ENCODE data around the gene NHS.
"Not testable (repeated sequence)": the region's sequence is repeated elsewhere in the genome, so short reads cannot be mapped to it uniquely, and the experiment has no call there.

NHS gene

DNA sequence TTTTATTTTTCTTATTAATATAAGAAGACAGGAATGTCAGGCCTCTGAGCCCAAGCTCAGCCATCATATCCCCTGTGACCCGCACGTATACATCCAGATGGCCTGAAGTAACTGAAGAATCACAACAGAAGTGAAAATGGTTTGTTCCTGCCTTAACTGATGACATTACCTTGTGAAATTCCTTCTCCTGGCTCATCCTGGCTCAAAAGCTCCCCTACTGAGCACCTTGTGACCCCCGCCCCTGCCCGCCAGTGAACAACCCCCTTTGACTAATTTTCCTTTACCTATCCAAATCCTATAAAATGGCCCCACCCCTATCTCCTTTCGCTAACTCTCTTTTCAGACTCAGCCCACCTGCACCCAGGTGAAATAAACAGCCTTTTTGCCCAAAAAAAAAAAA, 71.3 kb downstream of the NHS start:
- 83% methylated on average over 5 of the region's 5 CpGs for WGBS
- not testable (repeated sequence) for H3K4ac ChIP-seq (ENCODE audit: low read depth in 1 of 2, low read length in 2 of 2); H3K4me1 ChIP-seq (ENCODE audit: control insufficient read depth, insufficient read depth, low read depth, low read length); H2BK12ac ChIP-seq (ENCODE audit: low read length in 2 of 2); H4K91ac ChIP-seq (ENCODE audit: low read length); H2BK5ac ChIP-seq (ENCODE audit: low read depth, low read length, poor library complexity, severe bottlenecking); H3K9ac ChIP-seq (ENCODE audit: low read length); H3K14ac ChIP-seq (ENCODE audit: low read length in 2 of 2); H3K9me3 ChIP-seq (ENCODE audit: control insufficient read depth, low read length); H3K79me1 ChIP-seq (replicated peaks; ENCODE audit: low read length, poor library complexity, severe bottlenecking); H3K36me3 ChIP-seq (ENCODE audit: control insufficient read depth in 1 of 2, insufficient read depth in 2 of 2, low read depth in 1 of 2, low read length in 2 of 2); H4K8ac ChIP-seq (ENCODE audit: low read length); H3K23ac ChIP-seq (ENCODE audit: low read length in 2 of 2); H3K4me3 ChIP-seq (ENCODE audit: insufficient read depth in 1 of 2, low read depth in 1 of 2, low read length in 2 of 2); H3K4me2 ChIP-seq (ENCODE audit: low read length, poor library complexity, severe bottlenecking); H2AK5ac ChIP-seq (ENCODE audit: low read length, severe bottlenecking); H2BK15ac ChIP-seq (ENCODE audit: low read depth, poor library complexity, severe bottlenecking); H3K27ac ChIP-seq (ENCODE audit: low read length, poor library complexity, severe bottlenecking); H2BK120ac ChIP-seq (ENCODE audit: low read depth, low read length); H2AFZ ChIP-seq (ENCODE audit: low read depth, low read length); DNase-seq; H3K27me3 ChIP-seq (ENCODE audit: control insufficient read depth in 1 of 2, insufficient read depth in 1 of 2, low read length in 2 of 2); H3K18ac ChIP-seq (ENCODE audit: low read depth in 1 of 2, low read length in 2 of 2)

DNA sequence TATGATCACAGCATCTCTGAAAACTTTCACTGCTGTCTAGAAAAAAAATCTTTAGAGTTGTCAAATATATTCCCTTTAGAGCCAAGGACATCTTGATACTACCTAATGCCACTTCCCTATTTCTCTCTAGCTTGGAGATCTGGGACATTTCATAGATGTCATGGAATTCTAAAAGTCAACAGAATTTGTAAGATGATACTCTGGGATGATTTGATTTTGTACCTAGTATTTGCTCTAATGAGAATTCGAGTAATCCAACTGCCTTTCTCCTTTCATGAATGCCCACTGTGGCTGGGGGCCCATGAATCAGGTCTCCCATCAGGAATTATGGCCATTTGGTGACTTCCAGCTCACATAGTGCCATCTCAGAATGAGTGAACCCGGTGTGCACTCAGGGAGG, 73.2 kb downstream of the NHS start:
- Histone ChIP-seq H3K27ac (ENCODE audit: low read length, poor library complexity, severe bottlenecking) (no peak overlapping the region), H3K36me3 (ENCODE audit: control insufficient read depth in 1 of 2, insufficient read depth in 2 of 2, low read depth in 1 of 2, low read length in 2 of 2) (no peaks in the 10 kb centered on the region), H3K27me3 (ENCODE audit: control insufficient read depth in 1 of 2, insufficient read depth in 1 of 2, low read length in 2 of 2) (no peaks in the 10 kb centered on the region), H2BK5ac (ENCODE audit: low read depth, low read length, poor library complexity, severe bottlenecking) (no peak overlapping the region), H3K9me3 (ENCODE audit: control insufficient read depth, low read length) (no peaks in the 10 kb centered on the region), H3K4me3 (ENCODE audit: insufficient read depth in 1 of 2, low read depth in 1 of 2, low read length in 2 of 2) (no peak overlapping the region), H2BK120ac (ENCODE audit: low read depth, low read length) (no peak overlapping the region), H4K91ac (ENCODE audit: low read length) (no peak overlapping the region), H3K4me1 (ENCODE audit: control insufficient read depth, insufficient read depth, low read depth, low read length) (no peaks in the 10 kb centered on the region), H3K14ac (ENCODE audit: low read length in 2 of 2) (no peak overlapping the region), H3K4ac (ENCODE audit: low read depth in 1 of 2, low read length in 2 of 2) (no peak overlapping the region), H3K9ac (ENCODE audit: low read length) (no peak overlapping the region), H2BK15ac (ENCODE audit: low read depth, poor library complexity, severe bottlenecking) (no peak overlapping the region), H3K4me2 (ENCODE audit: low read length, poor library complexity, severe bottlenecking) (no peak overlapping the region), H3K18ac (ENCODE audit: low read depth in 1 of 2, low read length in 2 of 2) (no peak overlapping the region), H3K79me1 (replicated peaks; ENCODE audit: low read length, poor library complexity, severe bottlenecking) (peaks cover 4% of the 10 kb centered on the region), H2BK12ac (ENCODE audit: low read length in 2 of 2) (no peak overlapping the region), H3K23ac (ENCODE audit: low read length in 2 of 2) (no peak overlapping the region), H2AK5ac (ENCODE audit: low read length, severe bottlenecking) (no peak overlapping the region), H2AFZ (ENCODE audit: low read depth, low read length) (no peak overlapping the region), H4K8ac (ENCODE audit: low read length) (no peak overlapping the region)
- 33% methylated on average over 1 of the region's 2 CpGs for WGBS
- no peak for DNase-seq

DNA sequence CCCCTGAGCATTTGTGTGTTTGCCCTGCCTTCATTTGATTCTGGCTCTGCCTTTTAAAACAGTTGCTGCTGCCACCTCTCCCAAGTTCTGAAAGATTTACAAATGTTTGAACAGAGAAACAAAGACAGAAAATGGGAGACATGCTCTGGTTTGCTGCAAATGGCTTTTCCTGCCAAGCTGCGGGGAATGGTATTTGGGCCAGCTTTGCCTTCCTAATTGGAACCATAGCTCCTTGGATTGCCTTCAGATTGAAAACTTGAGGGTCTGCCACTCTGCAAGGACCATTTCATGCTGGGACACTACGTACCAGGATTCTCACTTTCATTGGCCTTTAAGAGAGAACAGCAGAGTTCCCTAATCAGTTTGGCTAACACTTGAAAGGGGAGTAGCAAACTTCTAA, 74.9 kb downstream of the NHS start:
- Histone ChIP-seq H2BK12ac (ENCODE audit: low read length in 2 of 2) (no peak overlapping the region), H4K91ac (ENCODE audit: low read length) (no peak overlapping the region), H2BK120ac (ENCODE audit: low read depth, low read length) (no peak overlapping the region), H3K14ac (ENCODE audit: low read length in 2 of 2) (no peak overlapping the region), H4K8ac (ENCODE audit: low read length) (no peak overlapping the region), H2AFZ (ENCODE audit: low read depth, low read length) (no peak overlapping the region), H3K4me2 (ENCODE audit: low read length, poor library complexity, severe bottlenecking) (no peak overlapping the region), H3K36me3 (ENCODE audit: control insufficient read depth in 1 of 2, insufficient read depth in 2 of 2, low read depth in 1 of 2, low read length in 2 of 2) (no peaks in the 10 kb centered on the region), H3K4me1 (ENCODE audit: control insufficient read depth, insufficient read depth, low read depth, low read length) (no peaks in the 10 kb centered on the region), H3K18ac (ENCODE audit: low read depth in 1 of 2, low read length in 2 of 2) (no peak overlapping the region), H3K9ac (ENCODE audit: low read length) (no peak overlapping the region), H3K27me3 (ENCODE audit: control insufficient read depth in 1 of 2, insufficient read depth in 1 of 2, low read length in 2 of 2) (no peaks in the 10 kb centered on the region), H3K4ac (ENCODE audit: low read depth in 1 of 2, low read length in 2 of 2) (no peak overlapping the region), H3K4me3 (ENCODE audit: insufficient read depth in 1 of 2, low read depth in 1 of 2, low read length in 2 of 2) (no peak overlapping the region), H2BK5ac (ENCODE audit: low read depth, low read length, poor library complexity, severe bottlenecking) (no peak overlapping the region), H2AK5ac (ENCODE audit: low read length, severe bottlenecking) (no peak overlapping the region), H3K27ac (ENCODE audit: low read length, poor library complexity, severe bottlenecking) (no peak overlapping the region), H2BK15ac (ENCODE audit: low read depth, poor library complexity, severe bottlenecking) (no peak overlapping the region), H3K9me3 (ENCODE audit: control insufficient read depth, low read length) (no peaks in the 10 kb centered on the region), H3K23ac (ENCODE audit: low read length in 2 of 2) (no peak overlapping the region), H3K79me1 (replicated peaks; ENCODE audit: low read length, poor library complexity, severe bottlenecking) (peaks cover 4% of the 10 kb centered on the region)
- WGBS: 98% methylated on average over 2 of the region's 2 CpGs
- DNase-seq: no peak

DNA sequence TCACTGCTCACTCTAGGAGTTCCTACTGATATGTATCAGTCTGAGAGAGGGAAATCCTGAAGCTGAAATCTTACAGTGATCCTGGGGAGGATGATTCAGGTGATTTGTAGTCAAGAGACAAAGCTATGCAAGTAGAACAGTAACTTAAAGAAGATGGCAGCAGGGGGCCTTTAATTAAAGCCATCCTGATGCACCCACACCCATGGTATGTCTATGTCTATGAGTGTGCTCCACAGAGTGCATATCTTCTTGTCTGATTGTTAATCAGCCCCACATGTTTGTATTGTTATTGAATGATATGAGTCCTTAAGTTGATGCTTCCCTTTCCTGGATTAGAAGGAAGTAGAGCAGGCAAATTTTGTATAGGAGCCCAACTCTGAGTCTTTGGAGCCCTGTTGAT, 78.8 kb downstream of the NHS start:
- no peak overlapping the region for H4K8ac ChIP-seq (ENCODE audit: low read length)
- H4K91ac ChIP-seq (ENCODE audit: low read length): no peak overlapping the region
- no peak overlapping the region for H3K4me3 ChIP-seq (ENCODE audit: insufficient read depth in 1 of 2, low read depth in 1 of 2, low read length in 2 of 2)
- no peak overlapping the region for H3K9ac ChIP-seq (ENCODE audit: low read length)
- H3K79me1 ChIP-seq (replicated peaks; ENCODE audit: low read length, poor library complexity, severe bottlenecking): peaks cover 9% of the 10 kb centered on the region
- no peak overlapping the region for H3K23ac ChIP-seq (ENCODE audit: low read length in 2 of 2)
- no peak overlapping the region for H3K18ac ChIP-seq (ENCODE audit: low read depth in 1 of 2, low read length in 2 of 2)
- H2BK15ac ChIP-seq (ENCODE audit: low read depth, poor library complexity, severe bottlenecking): no peak overlapping the region
- H3K27ac ChIP-seq (ENCODE audit: low read length, poor library complexity, severe bottlenecking): no peak overlapping the region
- DNase-seq: no peak
- H3K4me2 ChIP-seq (ENCODE audit: low read length, poor library complexity, severe bottlenecking): no peak overlapping the region
- H2AFZ ChIP-seq (ENCODE audit: low read depth, low read length): no peak overlapping the region
- no peak overlapping the region for H3K14ac ChIP-seq (ENCODE audit: low read length in 2 of 2)
- no peak overlapping the region for H2AK5ac ChIP-seq (ENCODE audit: low read length, severe bottlenecking)
- H3K9me3 ChIP-seq (ENCODE audit: control insufficient read depth, low read length): no peaks in the 10 kb centered on the region
- H3K4me1 ChIP-seq (ENCODE audit: control insufficient read depth, insufficient read depth, low read depth, low read length): peaks cover 2% of the 10 kb centered on the region
- H3K4ac ChIP-seq (ENCODE audit: low read depth in 1 of 2, low read length in 2 of 2): no peak overlapping the region
- H2BK120ac ChIP-seq (ENCODE audit: low read depth, low read length): no peak overlapping the region
- H2BK5ac ChIP-seq (ENCODE audit: low read depth, low read length, poor library complexity, severe bottlenecking): no peak overlapping the region
- no peaks in the 10 kb centered on the region for H3K27me3 ChIP-seq (ENCODE audit: control insufficient read depth in 1 of 2, insufficient read depth in 1 of 2, low read length in 2 of 2)
- no peaks in the 10 kb centered on the region for H3K36me3 ChIP-seq (ENCODE audit: control insufficient read depth in 1 of 2, insufficient read depth in 2 of 2, low read depth in 1 of 2, low read length in 2 of 2)
- no peak overlapping the region for H2BK12ac ChIP-seq (ENCODE audit: low read length in 2 of 2)

Data from mesenchymal stem cell (in vitro differentiated cells and primary cell).